Activated CD8-positive, alpha-beta T cell treated with anti-CD3 and anti-CD28 coated beads for 36 hours (primary cell): Measurements from ENCODE around the gene PODXL2. TPM values are rescaled to one million over a fixed set of nuclear protein-coding genes. Genes with fewer than 3 reads are reported as not detected.

ENCODE experiments used
- ATAC-seq: fragments of 200-7000 bp; cut with Tn5 transposase; one replicate; pipeline ENCODE4 v1.10.0; 2021; ENCODE audit warnings: mild to moderate bottlenecking, moderate library complexity
- CTCF ChIA-PET: fragments of 350-600 bp; sonication (Branson Sonifier 250); formaldehyde crosslinking; loops from one replicate; lab custom pipeline; 2021; ENCODE audit warnings: antibody characterized with exemption; lab: Charles Lee
- POLR2A ChIA-PET: fragments of 350-600 bp; sonication (Branson Sonifier 250); formaldehyde crosslinking; loops from one replicate; lab custom pipeline; 2021; ENCODE audit warnings: antibody characterized with exemption; lab: Charles Lee
- DNase-seq: peaks from one replicate; pipeline ENCODE4 v3.0.0-alpha.2; 2020
- H3K27ac Mint-ChIP-seq: one replicate; pipeline ENCODE4 v1.8.0; 2021; ENCODE audit warnings: mild to moderate bottlenecking, mixed read lengths
- H3K27me3 Mint-ChIP-seq: one replicate; pipeline ENCODE4 v1.8.0; 2021; ENCODE audit warnings: mixed read lengths
- H3K36me3 Mint-ChIP-seq: one replicate; pipeline ENCODE4 v1.8.0; 2021; ENCODE audit warnings: low read depth, mixed read lengths
- H3K4me1 Mint-ChIP-seq: one replicate; pipeline ENCODE4 v1.8.0; 2021; ENCODE audit warnings: low read depth, mixed read lengths
- H3K4me3 Mint-ChIP-seq: one replicate; pipeline ENCODE4 v1.8.0; 2021; ENCODE audit warnings: mild to moderate bottlenecking, moderate library complexity, mixed read lengths
- H3K9me3 Mint-ChIP-seq: one replicate; pipeline ENCODE4 v1.8.0; 2021; ENCODE audit warnings: mixed read lengths
- CTCF ChIP-seq: fragments of 200-600 bp; IDR thresholded peaks from one replicate; pipeline ENCODE4 v1.8.0; 2022; ENCODE audit warnings: antibody characterized with exemption, mild to moderate bottlenecking
- intact Hi-C: fragments of 100-400 bp; cut with micrococcal nuclease; formaldehyde crosslinking; loops from one replicate; pipeline ENCODE4 v1.10.0; 2022
- total RNA-seq, 2 experiments: library from RNA; stranded (reverse); gene quantifications; one replicate each; pipeline ENCODE4 v1.2.3, GENCODE V29; 2021

The PODXL2 gene
- total RNA-seq, 2 experiments from 2014 or later: 1.1 to 1.3 TPM

GRCh38 chr3:127707851-127708411 lies 78.9 kb downstream of the PODXL2 start:
- no peak overlapping the region for H3K4me3 Mint-ChIP-seq
- ChIA-PET POLR2A (no interaction called here), CTCF (interaction anchor here (1.0 kb wide), 1 partner anchor 263 kb away, joined by 3 read pairs; no protein-coding TSS in a partner anchor)
- intact Hi-C loops: no loop called here
- no peak for TF ChIP-seq CTCF
- ATAC-seq: no peak
- no peaks in the 10 kb centered on the region for H3K4me1 Mint-ChIP-seq
- peaks cover 3% of the 10 kb centered on the region for H3K27me3 Mint-ChIP-seq
- peaks cover 4% of the 10 kb centered on the region for H3K9me3 Mint-ChIP-seq
- DNase-seq: no peak
- H3K36me3 Mint-ChIP-seq: no peaks in the 10 kb centered on the region
- no peak overlapping the region for H3K27ac Mint-ChIP-seq

- DNase-seq: no peak
- ChIA-PET POLR2A (no interaction called here), CTCF (interaction anchor here (0.6 kb wide), 1 partner anchor 12 kb away, joined by 3 read pairs; no protein-coding TSS in a partner anchor)
- Mint-ChIP-seq H3K4me1 (no peaks in the 10 kb centered on the region), H3K27me3 (peaks cover under 1% of the 10 kb centered on the region), H3K4me3 (no peak overlapping the region), H3K36me3 (no peaks in the 10 kb centered on the region), H3K27ac (no peak overlapping the region), H3K9me3 (peaks cover under 1% of the 10 kb centered on the region)
- no peak for TF ChIP-seq CTCF
- intact Hi-C loops: no loop called here
- no peak for ATAC-seq
These were observed 79.9 kb downstream of the PODXL2 start for GRCh38 chr3:127708837-127709236.

- Mint-ChIP-seq H3K9me3 (no peaks in the 10 kb centered on the region), H3K36me3 (no peaks in the 10 kb centered on the region), H3K4me3 (no peak overlapping the region), H3K27ac (no peak overlapping the region), H3K4me1 (no peaks in the 10 kb centered on the region), H3K27me3 (no peaks in the 10 kb centered on the region)
- no peak for ATAC-seq
- POLR2A ChIA-PET: no interaction called here
- DNase-seq: no peak
- CTCF ChIA-PET: no interaction called here
- intact Hi-C loops: no loop called here
- no peak for TF ChIP-seq CTCF
These were observed 80.5 kb downstream of the PODXL2 start for GRCh38 chr3:127709320-127710060.

GRCh38 chr3:127710155-127710941 lies 81.4 kb downstream of the PODXL2 start:
- CTCF ChIA-PET: no interaction called here
- TF ChIP-seq CTCF: no peak
- Mint-ChIP-seq H3K4me1 (no peaks in the 10 kb centered on the region), H3K27me3 (no peaks in the 10 kb centered on the region), H3K27ac (no peak overlapping the region), H3K4me3 (no peak overlapping the region), H3K36me3 (no peaks in the 10 kb centered on the region), H3K9me3 (no peaks in the 10 kb centered on the region)
- intact Hi-C loops: no loop called here
- ATAC-seq (no peak), DNase-seq (no peak)
- POLR2A ChIA-PET: no interaction called here
